A549 (cell line): ENCODE measurements around the gene RHBDL1.

Experiments
- FOSL2 ChIP-seq, 2 experiments: fragments of 450-650 bp in 1 of 2; fragments of >200 bp in 1 of 2; sonication (Bioruptor Twin) in 1 of 2; formaldehyde crosslinking; IDR thresholded peaks; 2 replicates each; pipeline versions ENCODE4 v1.5.0 to v1.6.1; 2016 to 2020; ENCODE audit warnings: mild to moderate bottlenecking in 1 of 2, moderate library complexity in 1 of 2
- KDM1A ChIP-seq: fragments of 200-600 bp; sonication (generic); IDR thresholded peaks from 2 replicates; pipeline ENCODE4 v1.6.1; 2016; ENCODE audit warnings: low read depth, mild to moderate bottlenecking
- MYC ChIP-seq: IDR thresholded peaks from 2 replicates; pipeline ENCODE4 v1.6.1; 2012; ENCODE audit warnings: mild to moderate bottlenecking, inconsistent platforms, low read length, improper control_type of control experiment, borderline replicate concordance
- NFE2L2 ChIP-seq: fragments of 150-350 bp; conservative IDR thresholded peaks from 2 replicates; pipeline ENCODE4 v1.6.1; 2014; ENCODE audit warnings: low read length
- POLR2A ChIP-seq: IDR thresholded peaks from 2 replicates; pipeline ENCODE4 v1.6.1; 2012; ENCODE audit warnings: mild to moderate bottlenecking, low read length
- RAD21 ChIP-seq, 2 experiments: fragments of >200 bp in 1 of 2; sonication (Bioruptor Twin) in 1 of 2; formaldehyde crosslinking in 1 of 2; IDR thresholded peaks in 1 of 2; conservative IDR thresholded peaks in 1 of 2; 2 replicates in 1 of 2; 3 replicates in 1 of 2; pipeline ENCODE4 v1.6.1; 2012 to 2018; ENCODE audit warnings: inconsistent platforms in 1 of 2
- RNF2 ChIP-seq: fragments of 200-600 bp; sonication (generic); IDR thresholded peaks from 2 replicates; pipeline ENCODE4 v1.6.1; 2016; ENCODE audit warnings: low read depth, mild to moderate bottlenecking, antibody characterized with exemption, moderate library complexity, borderline replicate concordance
- SMC3 ChIP-seq: fragments of >200 bp; sonication (Bioruptor Twin); formaldehyde crosslinking; IDR thresholded peaks from 3 replicates; pipeline ENCODE4 v1.6.1; 2018; ENCODE audit warnings: inconsistent platforms
- ZC3H11A ChIP-seq: fragments of 450-650 bp; IDR thresholded peaks from 2 replicates; pipeline ENCODE4 v1.6.1; 2014; ENCODE audit warnings: antibody characterized with exemption, mild to moderate bottlenecking
- TF ChIP-seq, protein P1 (sequence below): fragments of >200 bp; sonication (Bioruptor Twin); formaldehyde crosslinking; IDR thresholded peaks from 3 replicates; pipeline ENCODE4 v1.5.1; 2016
- TF ChIP-seq, protein P2 (sequence below): IDR thresholded peaks from 2 replicates; pipeline ENCODE4 v1.6.1; 2012
- TF ChIP-seq, protein P3 (sequence below): IDR thresholded peaks from 2 replicates; pipeline ENCODE4 v1.6.1; 2012
- TF ChIP-seq, protein P4 (sequence below): fragments of 150-350 bp; IDR thresholded peaks from 2 replicates; pipeline ENCODE4 v1.6.1; 2014; ENCODE audit warnings: low read depth, mild to moderate bottlenecking, low read length

DNA sequence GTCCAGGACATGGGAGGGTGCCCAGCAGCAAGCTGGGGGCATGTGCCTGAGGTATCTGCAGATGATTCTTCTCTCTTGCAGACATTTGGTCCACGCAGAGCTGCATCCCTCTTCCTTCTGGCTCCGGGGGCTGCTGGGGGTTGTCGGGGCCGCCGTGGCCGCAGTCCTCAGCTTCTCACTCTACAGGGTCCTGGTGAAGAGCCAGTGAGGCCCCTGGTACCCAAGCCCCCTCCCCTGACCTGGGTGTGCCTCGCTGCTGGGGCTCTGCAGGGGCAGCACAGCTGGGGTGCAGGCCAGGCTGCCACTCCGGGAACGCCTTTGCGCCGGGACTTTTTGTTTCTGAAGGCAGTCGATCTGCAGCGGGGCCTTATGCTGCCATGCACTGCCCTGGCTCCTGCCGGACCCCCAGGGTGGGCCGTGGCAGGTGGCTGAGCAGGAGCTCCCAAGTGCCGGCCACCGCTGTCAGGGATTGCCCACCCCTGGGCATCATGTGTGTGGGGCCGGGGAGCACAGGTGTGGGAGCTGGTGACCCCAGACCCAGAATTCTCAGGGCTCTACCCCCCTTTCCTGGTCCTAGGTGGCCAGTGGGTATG lies 2.0 kb upstream of the RHBDL1 start:
- TF ChIP-seq, protein P1, sequence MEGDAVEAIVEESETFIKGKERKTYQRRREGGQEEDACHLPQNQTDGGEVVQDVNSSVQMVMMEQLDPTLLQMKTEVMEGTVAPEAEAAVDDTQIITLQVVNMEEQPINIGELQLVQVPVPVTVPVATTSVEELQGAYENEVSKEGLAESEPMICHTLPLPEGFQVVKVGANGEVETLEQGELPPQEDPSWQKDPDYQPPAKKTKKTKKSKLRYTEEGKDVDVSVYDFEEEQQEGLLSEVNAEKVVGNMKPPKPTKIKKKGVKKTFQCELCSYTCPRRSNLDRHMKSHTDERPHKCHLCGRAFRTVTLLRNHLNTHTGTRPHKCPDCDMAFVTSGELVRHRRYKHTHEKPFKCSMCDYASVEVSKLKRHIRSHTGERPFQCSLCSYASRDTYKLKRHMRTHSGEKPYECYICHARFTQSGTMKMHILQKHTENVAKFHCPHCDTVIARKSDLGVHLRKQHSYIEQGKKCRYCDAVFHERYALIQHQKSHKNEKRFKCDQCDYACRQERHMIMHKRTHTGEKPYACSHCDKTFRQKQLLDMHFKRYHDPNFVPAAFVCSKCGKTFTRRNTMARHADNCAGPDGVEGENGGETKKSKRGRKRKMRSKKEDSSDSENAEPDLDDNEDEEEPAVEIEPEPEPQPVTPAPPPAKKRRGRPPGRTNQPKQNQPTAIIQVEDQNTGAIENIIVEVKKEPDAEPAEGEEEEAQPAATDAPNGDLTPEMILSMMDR = no peak
- no peak for TF ChIP-seq FOSL2 (IDR thresholded peaks at IDR 0.05)
- no peak for TF ChIP-seq FOSL2 (CRISPR knock-in tag; IDR thresholded peaks at IDR 0.05)
- TF ChIP-seq POLR2A = no peak
- TF ChIP-seq NFE2L2 = no peak
- TF ChIP-seq KDM1A = no peak
- TF ChIP-seq MYC = no peak
- TF ChIP-seq RAD21 (conservative IDR thresholded peaks at IDR 0.05 in 1 of 2, IDR thresholded peaks at IDR 0.05 in 1 of 2) = no peak
- no peak for TF ChIP-seq SMC3
- TF ChIP-seq RNF2 = no peak
- TF ChIP-seq, protein P2, sequence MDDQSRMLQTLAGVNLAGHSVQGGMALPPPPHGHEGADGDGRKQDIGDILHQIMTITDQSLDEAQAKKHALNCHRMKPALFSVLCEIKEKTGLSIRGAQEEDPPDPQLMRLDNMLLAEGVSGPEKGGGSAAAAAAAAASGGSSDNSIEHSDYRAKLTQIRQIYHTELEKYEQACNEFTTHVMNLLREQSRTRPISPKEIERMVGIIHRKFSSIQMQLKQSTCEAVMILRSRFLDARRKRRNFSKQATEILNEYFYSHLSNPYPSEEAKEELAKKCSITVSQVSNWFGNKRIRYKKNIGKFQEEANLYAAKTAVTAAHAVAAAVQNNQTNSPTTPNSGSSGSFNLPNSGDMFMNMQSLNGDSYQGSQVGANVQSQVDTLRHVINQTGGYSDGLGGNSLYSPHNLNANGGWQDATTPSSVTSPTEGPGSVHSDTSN = no peak
- TF ChIP-seq, protein P3, sequence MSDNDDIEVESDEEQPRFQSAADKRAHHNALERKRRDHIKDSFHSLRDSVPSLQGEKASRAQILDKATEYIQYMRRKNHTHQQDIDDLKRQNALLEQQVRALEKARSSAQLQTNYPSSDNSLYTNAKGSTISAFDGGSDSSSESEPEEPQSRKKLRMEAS = no peak
- no peak for TF ChIP-seq ZC3H11A
- TF ChIP-seq, protein P4, sequence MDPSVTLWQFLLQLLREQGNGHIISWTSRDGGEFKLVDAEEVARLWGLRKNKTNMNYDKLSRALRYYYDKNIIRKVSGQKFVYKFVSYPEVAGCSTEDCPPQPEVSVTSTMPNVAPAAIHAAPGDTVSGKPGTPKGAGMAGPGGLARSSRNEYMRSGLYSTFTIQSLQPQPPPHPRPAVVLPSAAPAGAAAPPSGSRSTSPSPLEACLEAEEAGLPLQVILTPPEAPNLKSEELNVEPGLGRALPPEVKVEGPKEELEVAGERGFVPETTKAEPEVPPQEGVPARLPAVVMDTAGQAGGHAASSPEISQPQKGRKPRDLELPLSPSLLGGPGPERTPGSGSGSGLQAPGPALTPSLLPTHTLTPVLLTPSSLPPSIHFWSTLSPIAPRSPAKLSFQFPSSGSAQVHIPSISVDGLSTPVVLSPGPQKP = no peak
